Measurements from ENCODE around the gene TCTA. TPM values are rescaled to one million over a fixed set of nuclear protein-coding genes. Genes with fewer than 3 reads are reported as not detected.

The TCTA gene
- polyA plus RNA-seq, 1 donor (not counting 4 experiments of a cell fraction or from before 2014, with no cell fraction given) = 16.5 TPM

DNA sequence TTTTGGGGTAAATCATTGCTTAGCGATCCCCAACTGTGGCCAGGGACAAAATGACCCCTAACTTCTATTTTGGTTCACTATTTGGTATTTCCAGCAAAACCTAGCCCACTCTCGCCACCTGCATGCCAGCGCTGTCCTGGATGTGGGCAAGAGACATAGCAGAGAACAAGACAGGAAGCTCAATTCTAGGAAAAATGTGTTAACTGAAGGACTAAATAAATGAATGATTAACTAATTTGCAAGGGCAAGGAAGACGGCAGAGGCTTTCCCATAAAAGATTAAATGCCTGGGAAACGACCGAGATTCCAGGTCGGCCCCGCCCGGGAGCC, 16.5 kb downstream of the TCTA start:
- Histone ChIP-seq H3K4me1 (ENCODE audit: control insufficient read depth, extremely low read depth, insufficient read depth, low read length) (peaks cover 7% of the 10 kb centered on the region), H3K27me3 (ENCODE audit: control insufficient read depth, extremely low read depth, insufficient read depth, low read length) (no peaks in the 10 kb centered on the region), H3K9me3 (ENCODE audit: control insufficient read depth, low read depth, low read length) (no peaks in the 10 kb centered on the region), H3K9ac (ENCODE audit: control insufficient read depth, extremely low read depth, insufficient read depth, low read length) (peak overlapping the region; percentile 87), H3K27ac (ENCODE audit: control insufficient read depth, insufficient read depth, low read length) (peak overlapping the region; percentile 87), H3K79me2 (ENCODE audit: control insufficient read depth, insufficient read depth, low read length) (no peaks in the 10 kb centered on the region), H4K20me1 (ENCODE audit: control insufficient read depth, extremely low read depth, insufficient read depth, low read length) (no peaks in the 10 kb centered on the region), H3K36me3 (ENCODE audit: control insufficient read depth in 2 of 2, extremely low read depth in 1 of 2, insufficient read depth in 2 of 2, low read length in 2 of 2) (peaks cover 0 to 5% of the 10 kb centered on the region in 2 experiments), H3K9me1 (ENCODE audit: control insufficient read depth, extremely low read depth, insufficient read depth, low read length) (no peaks in the 10 kb centered on the region), H3K4me2 (ENCODE audit: control insufficient read depth, extremely low read depth, insufficient read depth, low read depth, low read length) (peak overlapping the region; percentile 84), H2AFZ (ENCODE audit: control insufficient read depth, low read length) (peak overlapping the region; percentile 96), H3K4me3 (ENCODE audit: control insufficient read depth in 2 of 3, extremely low read depth in 1 of 3, insufficient read depth in 2 of 3, low read depth in 1 of 3, low read length in 3 of 3) (peak overlapping the region; percentile 48 to 80 (median 62))
- TF ChIP-seq EZH2 (IDR thresholded peaks at IDR 0.05; ENCODE audit: low read length) = no peak
- TF ChIP-seq, protein P1, sequence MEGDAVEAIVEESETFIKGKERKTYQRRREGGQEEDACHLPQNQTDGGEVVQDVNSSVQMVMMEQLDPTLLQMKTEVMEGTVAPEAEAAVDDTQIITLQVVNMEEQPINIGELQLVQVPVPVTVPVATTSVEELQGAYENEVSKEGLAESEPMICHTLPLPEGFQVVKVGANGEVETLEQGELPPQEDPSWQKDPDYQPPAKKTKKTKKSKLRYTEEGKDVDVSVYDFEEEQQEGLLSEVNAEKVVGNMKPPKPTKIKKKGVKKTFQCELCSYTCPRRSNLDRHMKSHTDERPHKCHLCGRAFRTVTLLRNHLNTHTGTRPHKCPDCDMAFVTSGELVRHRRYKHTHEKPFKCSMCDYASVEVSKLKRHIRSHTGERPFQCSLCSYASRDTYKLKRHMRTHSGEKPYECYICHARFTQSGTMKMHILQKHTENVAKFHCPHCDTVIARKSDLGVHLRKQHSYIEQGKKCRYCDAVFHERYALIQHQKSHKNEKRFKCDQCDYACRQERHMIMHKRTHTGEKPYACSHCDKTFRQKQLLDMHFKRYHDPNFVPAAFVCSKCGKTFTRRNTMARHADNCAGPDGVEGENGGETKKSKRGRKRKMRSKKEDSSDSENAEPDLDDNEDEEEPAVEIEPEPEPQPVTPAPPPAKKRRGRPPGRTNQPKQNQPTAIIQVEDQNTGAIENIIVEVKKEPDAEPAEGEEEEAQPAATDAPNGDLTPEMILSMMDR (optimal IDR thresholded peaks at IDR 0.05 in 1 of 3, IDR thresholded peaks at IDR 0.05 in 1 of 3, conservative IDR thresholded peaks at IDR 0.05 in 1 of 3; ENCODE audit: extremely low read depth in 1 of 3, insufficient read depth in 2 of 3, low read length in 3 of 3) = no peak
- no peak for DNase-seq (ENCODE audit: low read depth, low spot score)
- FAIRE-seq = no peak
- dilution Hi-C loops (cut with MboI; ENCODE audit: extremely low pct_ligation_motif_present, low sequenced_read_pairs) = no loop called here

DNA sequence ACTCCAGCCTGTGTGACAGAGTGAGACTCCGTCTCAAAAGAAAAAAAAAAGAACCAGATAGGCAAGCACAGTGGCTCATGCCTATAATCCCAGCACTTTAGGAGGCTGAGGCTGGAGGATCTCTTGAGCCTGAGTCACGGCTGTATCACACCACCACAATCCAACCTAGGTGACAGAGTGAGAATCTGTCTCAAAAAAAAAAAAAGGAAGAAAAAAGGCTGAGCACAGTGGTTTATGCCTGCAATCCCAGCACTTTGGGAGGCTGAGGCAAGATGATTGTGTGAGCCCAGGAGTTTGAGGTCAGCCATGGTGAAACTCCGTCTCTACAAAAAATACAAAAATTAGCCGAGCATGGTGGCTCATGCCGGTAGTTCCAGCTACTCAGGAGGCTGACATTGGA, 22.5 kb downstream of the TCTA start:
- Histone ChIP-seq H4K20me1 (ENCODE audit: control insufficient read depth, extremely low read depth, insufficient read depth, low read length) (no peaks in the 10 kb centered on the region), H2AFZ (ENCODE audit: control insufficient read depth, low read length) (no peak overlapping the region), H3K27ac (ENCODE audit: control insufficient read depth, insufficient read depth, low read length) (no peak overlapping the region), H3K27me3 (ENCODE audit: control insufficient read depth, extremely low read depth, insufficient read depth, low read length) (no peaks in the 10 kb centered on the region), H3K4me2 (ENCODE audit: control insufficient read depth, extremely low read depth, insufficient read depth, low read depth, low read length) (no peak overlapping the region), H3K36me3 (ENCODE audit: control insufficient read depth in 2 of 2, extremely low read depth in 1 of 2, insufficient read depth in 2 of 2, low read length in 2 of 2) (no peaks in the 10 kb centered on the region), H3K9me1 (ENCODE audit: control insufficient read depth, extremely low read depth, insufficient read depth, low read length) (no peaks in the 10 kb centered on the region), H3K79me2 (ENCODE audit: control insufficient read depth, insufficient read depth, low read length) (no peaks in the 10 kb centered on the region), H3K4me3 (ENCODE audit: control insufficient read depth in 2 of 3, extremely low read depth in 1 of 3, insufficient read depth in 2 of 3, low read depth in 1 of 3, low read length in 3 of 3) (no peak overlapping the region), H3K9ac (ENCODE audit: control insufficient read depth, extremely low read depth, insufficient read depth, low read length) (no peak overlapping the region), H3K4me1 (ENCODE audit: control insufficient read depth, extremely low read depth, insufficient read depth, low read length) (peaks cover 3% of the 10 kb centered on the region), H3K9me3 (ENCODE audit: control insufficient read depth, low read depth, low read length) (no peaks in the 10 kb centered on the region)
- dilution Hi-C loops (cut with MboI; ENCODE audit: extremely low pct_ligation_motif_present, low sequenced_read_pairs) = no loop called here
- FAIRE-seq (no peak), DNase-seq (ENCODE audit: low read depth, low spot score) (no peak)
- TF ChIP-seq, protein P1 (optimal IDR thresholded peaks at IDR 0.05 in 1 of 3, IDR thresholded peaks at IDR 0.05 in 1 of 3, conservative IDR thresholded peaks at IDR 0.05 in 1 of 3; ENCODE audit: extremely low read depth in 1 of 3, insufficient read depth in 2 of 3, low read length in 3 of 3) = no peak
- no peak for TF ChIP-seq EZH2 (IDR thresholded peaks at IDR 0.05; ENCODE audit: low read length)

Data from keratinocyte (primary cell).